22Rv1 (cell line): ENCODE measurements around the gene PARP6.
A peak's percentile ranks its signal among the peaks of the same experiment; 100 is the strongest.

ENCODE experiments used
- H3K27ac ChIP-seq: fragments of 450-650 bp; 2 replicates; pipeline ENCODE4 v1.5.1; 2017
- ZFX ChIP-seq: fragments of 450-650 bp; IDR thresholded peaks from 2 replicates; pipeline ENCODE4 v1.6.1; 2017; ENCODE audit warnings: antibody characterized with exemption, borderline replicate concordance
- TF ChIP-seq, protein P1 (sequence below): fragments of 450-650 bp; IDR thresholded peaks from 2 replicates; pipeline ENCODE4 v1.5.1; 2017; ENCODE audit warnings: mild to moderate bottlenecking

PARP6 gene

DNA sequence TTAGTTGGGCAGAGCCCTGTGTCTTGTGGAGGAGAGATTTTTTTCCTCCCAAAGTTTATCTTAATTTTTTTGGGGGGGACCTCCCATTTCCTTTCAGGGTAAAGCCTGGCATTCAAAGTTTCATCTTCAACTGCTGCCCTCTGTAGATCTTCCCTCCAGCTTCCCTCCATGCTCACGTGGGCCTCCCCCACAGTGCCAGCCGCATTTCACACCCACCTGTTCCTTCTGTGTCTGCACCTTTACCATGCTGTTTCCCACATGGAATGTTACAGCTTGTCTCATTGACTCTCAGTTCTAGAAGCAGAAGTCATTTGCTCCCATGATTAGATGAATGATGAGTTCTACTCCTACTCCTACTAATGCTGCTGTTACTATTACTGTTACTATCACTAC is 41.1 kb upstream of the PARP6 start:
- TF ChIP-seq, protein P1, sequence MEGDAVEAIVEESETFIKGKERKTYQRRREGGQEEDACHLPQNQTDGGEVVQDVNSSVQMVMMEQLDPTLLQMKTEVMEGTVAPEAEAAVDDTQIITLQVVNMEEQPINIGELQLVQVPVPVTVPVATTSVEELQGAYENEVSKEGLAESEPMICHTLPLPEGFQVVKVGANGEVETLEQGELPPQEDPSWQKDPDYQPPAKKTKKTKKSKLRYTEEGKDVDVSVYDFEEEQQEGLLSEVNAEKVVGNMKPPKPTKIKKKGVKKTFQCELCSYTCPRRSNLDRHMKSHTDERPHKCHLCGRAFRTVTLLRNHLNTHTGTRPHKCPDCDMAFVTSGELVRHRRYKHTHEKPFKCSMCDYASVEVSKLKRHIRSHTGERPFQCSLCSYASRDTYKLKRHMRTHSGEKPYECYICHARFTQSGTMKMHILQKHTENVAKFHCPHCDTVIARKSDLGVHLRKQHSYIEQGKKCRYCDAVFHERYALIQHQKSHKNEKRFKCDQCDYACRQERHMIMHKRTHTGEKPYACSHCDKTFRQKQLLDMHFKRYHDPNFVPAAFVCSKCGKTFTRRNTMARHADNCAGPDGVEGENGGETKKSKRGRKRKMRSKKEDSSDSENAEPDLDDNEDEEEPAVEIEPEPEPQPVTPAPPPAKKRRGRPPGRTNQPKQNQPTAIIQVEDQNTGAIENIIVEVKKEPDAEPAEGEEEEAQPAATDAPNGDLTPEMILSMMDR = no peak
- TF ChIP-seq ZFX = no peak
- H3K27ac ChIP-seq = no peak overlapping the region

DNA sequence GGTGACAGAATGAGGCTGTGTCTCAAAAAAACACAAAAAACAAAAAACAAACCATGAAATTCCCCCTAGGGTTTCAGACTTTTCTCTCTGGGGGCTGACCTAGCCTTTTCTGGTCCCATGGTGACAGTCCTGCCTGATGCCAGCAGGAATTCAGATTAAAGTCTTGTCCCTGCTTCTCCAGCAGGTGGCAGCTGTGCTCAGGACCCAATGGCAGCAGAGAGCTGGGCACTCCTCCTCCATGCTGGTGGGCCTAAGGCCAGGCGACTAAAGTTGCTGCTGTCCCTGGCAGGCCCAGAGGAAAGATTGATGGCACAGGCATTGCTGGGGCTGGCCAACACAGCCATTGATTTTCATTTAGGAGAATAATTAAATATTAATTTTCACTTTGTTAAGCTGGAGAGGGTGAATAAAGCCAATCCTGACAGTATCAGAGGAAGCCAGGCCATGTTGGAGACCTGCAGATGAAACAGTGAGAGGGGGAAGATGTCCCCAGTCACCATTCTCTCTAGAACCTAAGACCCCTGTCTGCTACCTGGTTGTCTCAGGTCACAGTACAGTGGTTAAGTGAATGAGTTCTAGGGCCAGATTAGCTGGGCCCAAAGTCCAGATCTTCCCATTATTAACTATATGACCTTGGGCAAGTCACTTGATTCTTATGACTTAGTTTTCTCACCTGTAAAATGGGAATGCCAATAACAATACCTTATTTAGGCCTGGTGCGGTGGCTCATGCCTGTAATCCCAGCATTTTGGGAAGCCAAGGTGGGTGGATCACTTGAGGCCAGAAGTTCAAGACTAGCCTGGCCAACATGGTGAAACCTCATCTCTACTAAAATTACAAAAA is 40.5 kb upstream of the PARP6 start:
- no peak overlapping the region for H3K27ac ChIP-seq
- no peak for TF ChIP-seq ZFX
- TF ChIP-seq, protein P1 = peak; percentile 93

DNA sequence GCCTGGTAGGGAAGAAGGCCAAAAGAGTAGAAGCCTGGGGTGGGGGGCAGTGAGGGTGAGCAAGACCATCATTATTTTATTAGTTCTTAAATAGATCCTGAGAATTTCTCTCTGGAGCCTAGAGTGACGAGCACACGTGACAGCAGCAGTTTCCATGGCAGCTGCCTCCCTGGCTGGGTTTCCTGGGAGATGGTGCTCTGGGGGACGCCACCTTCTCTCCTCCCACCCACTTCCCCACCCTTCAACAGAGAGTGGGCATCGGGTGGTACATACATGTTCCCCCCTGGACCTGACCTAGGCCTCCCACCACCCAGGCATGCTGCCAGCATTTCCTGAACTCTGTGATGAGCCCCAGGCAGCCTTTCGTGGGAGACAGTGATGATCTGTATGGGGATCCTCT is 34.7 kb upstream of the PARP6 start:
- TF ChIP-seq, protein P1 = no peak
- TF ChIP-seq ZFX = no peak
- no peak overlapping the region for H3K27ac ChIP-seq

DNA sequence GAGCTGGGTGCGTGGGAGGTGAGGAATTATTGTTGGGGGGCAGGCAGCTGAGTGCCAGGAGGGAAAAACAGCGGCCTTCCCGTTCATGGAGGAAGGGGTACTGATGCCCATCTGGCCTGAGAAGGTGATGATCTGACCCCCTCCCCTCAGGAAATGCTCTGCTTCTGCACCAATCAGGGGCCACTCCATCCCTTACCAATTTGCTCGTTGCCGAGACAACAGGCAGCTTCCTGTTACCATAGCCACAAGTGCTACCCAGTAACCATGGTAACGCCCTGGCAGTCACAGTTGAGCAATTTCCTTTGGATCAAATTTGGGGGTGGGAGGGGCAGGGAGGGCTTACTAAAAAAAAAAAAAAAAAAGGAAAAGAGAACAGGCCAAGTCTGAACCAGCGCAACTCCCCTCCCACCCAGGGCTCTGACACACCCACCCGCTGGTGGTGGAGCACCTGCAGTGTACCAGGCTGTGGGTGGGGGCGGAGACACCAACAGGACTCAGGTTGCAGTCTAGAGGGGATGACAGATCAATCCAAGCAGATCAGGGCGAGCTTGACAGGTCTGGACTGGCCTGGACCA is 33.9 kb upstream of the PARP6 start:
- TF ChIP-seq, protein P1 = no peak
- no peak for TF ChIP-seq ZFX
- no peak overlapping the region for H3K27ac ChIP-seq

DNA sequence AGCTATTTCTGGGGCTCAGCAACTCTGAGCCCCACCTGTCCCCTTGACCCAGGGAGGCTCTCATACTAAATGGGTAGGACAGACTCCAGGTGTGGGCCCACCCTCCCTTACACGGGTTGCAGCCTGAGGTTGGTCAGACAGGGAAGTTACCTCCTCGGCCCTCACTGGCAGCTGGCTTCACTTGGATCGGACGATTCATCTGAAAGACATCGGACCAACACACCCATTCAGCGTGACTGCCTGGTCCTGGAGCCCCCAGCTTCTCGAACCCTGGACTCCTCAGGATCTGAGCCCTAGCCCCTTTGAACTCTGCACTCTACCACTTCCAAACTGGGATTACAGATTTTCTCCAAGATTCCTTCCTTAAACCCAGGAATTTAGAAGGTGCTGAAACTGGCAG is 32.2 kb upstream of the PARP6 start:
- H3K27ac ChIP-seq = no peak overlapping the region
- TF ChIP-seq, protein P1 = no peak
- no peak for TF ChIP-seq ZFX

DNA sequence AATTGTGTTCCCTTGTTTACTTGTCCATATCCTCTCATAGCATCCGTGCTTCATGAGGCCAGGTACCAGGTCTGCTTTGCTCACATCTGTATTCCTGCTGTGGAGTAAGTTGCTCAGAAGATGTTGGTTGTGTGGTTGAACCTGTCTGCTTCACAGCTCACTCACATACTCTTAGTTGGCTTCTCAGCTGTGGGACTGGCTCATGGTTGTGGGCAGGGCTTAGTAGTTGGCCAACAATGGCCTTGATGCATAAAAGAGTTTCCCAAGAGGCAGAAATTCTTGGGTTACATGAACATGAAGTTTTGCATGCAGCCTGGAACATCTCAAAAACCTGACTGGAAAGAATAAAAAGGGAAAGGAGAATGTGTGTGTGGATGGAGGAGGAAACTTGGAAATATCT is 30.6 kb upstream of the PARP6 start:
- no peak overlapping the region for H3K27ac ChIP-seq
- TF ChIP-seq, protein P1 = no peak
- no peak for TF ChIP-seq ZFX
